ENCODE results near the gene PEX11G.
A peak's percentile ranks its signal among the peaks of the same experiment; 100 is the strongest.
"Not testable (repeated sequence)": the region's sequence is repeated elsewhere in the genome, so short reads cannot be mapped to it uniquely, and the experiment has no call there.

The PEX11G gene

DNA sequence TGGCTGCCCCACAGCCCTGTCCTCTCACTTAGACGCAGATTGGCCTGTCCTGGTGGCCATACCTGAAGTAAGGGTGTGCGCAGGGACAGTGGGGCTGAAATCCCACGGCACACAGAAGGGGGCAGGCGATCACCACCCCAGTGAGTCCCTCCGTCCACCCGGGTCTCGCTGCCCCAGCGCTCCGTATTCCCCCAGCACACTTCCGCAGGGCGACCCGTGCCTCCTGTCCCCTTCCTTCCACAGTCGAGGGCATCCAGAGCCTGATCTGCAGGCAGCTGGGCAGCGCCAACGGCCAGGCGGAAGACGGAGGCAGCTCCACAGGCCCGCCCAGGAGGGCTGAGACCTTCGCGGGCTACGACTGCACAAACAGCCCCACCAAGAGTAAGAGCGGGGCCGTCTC is 25.3 kb downstream of the PEX11G start:
- DNase-seq: no peak

DNA sequence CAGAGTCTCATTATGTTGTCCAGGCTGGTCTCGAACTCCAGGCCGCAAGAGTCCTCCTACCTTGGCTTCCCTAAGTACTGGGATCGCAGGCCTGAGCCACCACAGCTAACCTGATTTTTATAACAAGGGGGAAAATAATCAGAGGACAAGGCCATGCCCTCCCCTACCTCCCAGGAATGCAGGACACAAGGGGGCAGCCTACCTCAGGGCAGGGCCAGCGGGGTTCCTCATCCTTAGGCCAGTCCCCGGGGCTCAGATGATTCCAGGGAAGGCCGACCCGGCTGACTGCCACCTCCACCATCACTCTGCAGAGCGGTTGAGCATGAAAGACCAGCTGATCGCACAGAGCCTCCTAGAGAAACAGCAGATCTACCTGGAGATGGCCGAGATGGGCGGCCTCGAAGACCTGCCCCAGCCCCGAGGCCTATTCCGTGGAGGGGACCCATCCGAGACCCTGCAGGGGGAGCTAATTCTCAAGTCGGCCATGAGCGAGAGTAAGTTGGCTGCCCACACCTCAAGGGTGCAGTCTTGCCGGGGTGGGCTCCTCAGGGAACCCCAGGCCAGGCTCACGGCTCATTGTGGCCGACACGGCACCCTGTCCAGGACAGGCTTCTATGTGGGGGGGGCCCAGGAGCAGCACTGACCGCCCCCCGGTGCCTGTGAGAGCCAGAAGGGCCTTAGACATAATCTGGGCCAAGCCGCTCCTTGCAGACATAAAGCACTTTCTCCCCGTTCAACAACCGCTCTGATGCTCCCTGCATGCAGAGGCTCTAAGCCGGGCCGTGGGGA is 26.8 kb downstream of the PEX11G start:
- no peak for DNase-seq

DNA sequence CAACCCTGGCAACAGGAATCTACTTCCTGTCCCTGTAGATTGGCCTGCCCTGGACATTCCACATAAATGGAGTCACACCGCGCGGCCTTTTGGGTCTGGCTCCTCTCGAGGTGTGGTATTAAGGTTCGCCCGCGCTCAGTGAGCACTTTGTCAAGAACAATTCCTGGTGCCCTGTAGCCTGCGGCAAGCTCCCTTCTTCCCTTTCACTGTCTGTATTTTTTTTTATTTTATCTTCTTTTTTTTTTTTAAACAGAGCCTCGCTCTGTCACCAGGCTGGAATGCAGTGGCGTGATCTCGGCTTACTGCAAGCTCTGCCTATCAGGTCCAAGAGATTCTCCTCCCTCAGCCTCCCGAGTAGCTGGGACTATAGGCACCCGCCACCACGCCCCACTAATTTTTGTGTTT is 28.3 kb downstream of the PEX11G start:
- DNase-seq: no peak

DNA sequence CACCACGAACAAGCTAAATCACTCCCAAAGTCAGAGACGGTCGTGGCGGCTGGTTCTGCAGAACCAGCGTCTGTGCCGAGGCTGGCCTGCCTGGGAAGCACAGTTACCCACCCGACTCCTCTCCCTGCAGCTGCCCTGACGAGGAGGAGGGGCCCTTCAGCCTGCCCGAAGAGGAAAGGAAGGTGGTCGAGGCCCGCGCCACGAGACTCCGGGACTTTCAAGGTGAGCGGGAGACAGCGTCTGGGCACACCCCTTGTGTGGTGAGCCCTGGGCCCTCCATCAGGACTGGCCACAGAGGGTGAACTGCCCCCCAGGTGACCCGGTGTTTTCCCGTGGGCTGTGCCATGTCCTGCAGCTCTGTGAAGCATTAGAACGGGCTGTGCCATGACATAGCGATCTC is 29.1 kb downstream of the PEX11G start:
- DNase-seq: no peak

DNA sequence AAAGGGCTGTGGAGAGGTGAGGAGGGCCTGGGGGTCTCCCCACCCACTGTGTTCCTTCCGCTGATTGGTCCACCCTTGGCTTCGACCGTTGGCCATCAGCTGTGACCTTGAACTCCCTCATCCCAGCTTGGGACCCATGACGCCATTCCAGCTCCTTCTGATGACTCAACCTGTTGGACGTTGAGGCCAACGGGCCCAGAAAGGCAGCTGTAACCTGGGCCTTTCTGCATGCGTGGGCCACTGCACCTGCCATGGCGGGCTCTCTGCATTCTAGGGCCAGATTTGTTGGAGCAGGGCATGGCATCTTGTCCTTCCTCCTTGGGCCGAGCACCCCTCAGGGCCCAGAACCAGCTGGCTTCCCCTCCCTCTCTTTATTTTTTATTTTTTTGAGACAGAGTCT is 30.2 kb downstream of the PEX11G start:
- no peak for DNase-seq

DNA sequence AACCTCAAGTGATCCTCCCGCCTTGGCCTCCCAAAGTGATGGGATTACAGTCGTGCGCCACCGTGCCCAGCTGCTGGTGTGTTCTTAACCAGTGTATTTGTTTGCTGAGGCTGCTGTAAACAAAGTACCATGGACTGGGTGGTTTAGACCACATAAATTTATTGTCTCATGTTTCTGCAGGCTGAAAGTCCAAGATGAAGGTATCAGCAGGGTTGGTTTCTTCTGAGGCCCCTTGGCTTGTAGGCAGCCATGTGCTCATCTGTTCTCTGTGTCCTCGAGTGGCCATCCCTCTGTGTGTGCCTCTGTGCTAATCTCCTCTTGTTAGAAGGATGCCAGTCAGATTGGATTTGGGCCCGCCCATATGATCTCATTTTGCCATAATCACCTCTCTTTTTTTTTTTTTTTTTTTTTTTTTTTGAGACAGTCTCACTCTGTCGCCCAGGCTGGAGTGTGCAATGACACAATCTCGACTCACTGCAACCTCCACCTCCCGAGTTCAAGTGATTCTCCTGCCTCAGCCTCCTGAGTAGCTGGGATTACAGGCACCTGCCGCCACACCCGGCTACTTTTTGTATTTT is 31.8 kb downstream of the PEX11G start:
- peak; percentile 5 for DNase-seq

DNA sequence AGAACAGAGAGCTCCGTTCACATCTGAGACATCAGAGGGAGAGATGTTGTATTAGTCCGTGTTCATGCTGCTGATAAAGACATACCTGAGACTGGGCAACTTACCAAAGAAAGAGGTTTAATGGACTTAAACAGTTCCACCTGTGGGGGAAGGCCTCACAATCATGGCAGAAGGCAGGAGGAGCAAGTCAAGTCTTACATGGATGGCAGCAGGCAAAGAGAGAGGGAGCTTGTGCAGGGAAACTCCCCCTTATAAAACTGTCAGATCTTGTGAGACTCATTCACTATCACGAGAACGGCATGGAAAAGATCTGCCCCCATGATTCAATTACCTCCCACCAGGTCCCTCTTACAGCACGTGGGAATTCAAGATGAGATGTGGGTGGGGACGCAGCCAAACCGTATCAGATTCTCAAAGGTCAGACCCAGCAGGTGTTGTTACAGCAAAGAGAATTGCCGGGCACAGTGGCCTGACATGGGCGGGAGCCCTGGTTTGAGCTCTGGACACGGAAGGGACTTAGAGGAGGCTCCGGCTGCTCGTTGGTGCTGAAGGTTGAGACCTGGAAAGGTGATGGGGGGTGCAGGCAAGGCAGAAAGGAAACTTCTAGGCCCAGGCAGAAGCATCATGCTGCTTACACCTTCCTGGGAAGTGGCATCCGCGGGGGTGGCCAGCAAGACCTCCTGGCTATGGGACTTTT is 33.1 kb downstream of the PEX11G start:
- DNase-seq: no peak

DNA sequence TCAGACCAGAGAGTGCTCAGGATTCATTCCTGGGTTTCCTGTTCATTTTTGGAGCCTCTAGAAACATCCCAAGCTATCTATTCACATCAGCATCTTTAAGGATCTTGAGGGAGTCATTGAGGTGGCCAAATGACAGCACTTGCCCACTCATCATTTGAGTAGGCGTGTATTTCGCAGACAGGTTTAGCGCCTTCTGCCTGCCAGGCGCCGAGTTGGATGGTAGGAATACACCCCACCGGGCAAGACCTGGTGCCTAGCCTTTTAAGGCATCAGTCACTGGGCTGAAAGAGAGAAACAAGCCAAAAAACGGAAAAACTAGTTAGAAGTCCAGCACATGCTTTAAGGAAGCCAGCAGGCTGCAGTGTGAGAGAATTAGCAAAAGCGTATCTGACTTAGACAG is 33.8 kb downstream of the PEX11G start:
- no peak for DNase-seq

DNA sequence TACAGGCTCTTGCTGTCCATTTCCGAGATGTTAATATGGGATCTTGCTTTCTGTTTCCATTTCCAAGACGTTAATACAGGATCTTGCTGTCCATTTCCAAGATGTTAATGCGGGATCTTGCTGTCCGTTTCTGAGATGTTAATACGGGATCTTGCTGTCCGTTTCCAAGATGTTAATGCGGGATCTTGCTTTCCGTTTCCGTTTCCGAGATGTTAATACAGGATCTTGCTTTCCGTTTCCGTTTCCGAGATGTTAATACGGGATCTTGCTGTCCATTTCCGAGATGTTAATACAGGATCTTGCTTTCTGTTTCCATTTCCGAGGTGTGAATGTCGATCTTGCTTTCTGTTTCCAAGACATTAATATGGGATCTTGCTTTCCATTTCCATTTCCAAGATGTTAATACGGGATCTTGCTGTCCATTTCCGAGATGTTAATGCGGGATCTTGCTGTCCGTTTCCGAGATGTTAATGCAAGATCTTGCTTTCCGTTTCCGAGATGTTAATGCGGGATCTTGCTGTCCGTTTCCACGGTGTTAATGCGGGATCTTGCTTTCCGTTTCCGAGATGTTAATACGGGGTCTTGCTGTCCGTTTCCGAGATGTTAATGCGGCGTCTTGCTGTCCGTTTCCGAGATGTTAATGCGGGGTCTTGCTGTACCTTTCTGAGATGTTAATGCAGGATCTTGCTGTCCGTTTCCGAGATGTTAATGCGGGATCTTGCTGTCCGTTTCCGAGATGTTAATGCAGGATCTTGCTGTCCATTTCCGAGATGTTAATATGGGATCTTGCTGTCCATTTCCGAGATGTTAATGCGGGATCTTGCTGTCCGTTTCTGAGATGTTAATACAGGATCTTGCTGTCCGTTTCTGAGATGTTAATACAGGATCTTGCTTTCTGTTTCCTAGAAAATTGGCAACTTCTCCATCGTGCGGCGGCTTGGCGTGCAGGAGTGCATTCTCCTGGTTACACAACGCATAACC is 38.3 kb downstream of the PEX11G start:
- no peak for DNase-seq

DNA sequence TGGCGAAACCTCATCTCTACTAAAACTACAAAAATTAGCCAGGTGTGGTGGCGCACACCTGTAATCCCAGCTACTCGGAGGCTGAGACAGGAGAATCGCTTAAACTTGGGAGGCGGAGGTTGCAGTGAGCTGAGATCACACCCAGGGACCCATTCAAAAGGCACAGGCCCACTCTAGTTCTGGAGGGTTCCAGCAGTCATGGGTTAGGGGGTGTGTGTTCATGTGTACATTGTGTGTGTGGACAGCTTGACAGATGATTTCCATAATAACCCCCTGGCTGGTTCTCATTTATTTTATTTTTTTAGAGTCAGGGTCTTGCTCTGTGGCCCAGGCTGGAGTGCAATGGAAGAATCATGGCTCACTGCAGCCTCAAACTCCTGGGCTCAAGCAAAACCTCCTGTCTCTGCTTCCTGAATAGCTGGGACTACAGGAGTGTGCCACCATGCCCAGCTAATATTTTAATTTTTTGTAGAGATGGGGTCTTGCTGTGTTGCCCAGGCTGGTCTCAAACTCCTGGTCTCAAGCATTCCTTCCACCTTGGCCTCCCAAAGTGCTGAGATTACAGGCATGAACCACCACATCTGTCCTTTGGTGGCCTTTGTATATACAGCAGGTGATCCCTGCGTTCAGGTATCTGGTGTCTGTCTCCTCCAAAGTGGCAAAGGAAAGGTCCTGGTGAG is 39.3 kb downstream of the PEX11G start:
- DNase-seq: not testable (repeated sequence)

DNA sequence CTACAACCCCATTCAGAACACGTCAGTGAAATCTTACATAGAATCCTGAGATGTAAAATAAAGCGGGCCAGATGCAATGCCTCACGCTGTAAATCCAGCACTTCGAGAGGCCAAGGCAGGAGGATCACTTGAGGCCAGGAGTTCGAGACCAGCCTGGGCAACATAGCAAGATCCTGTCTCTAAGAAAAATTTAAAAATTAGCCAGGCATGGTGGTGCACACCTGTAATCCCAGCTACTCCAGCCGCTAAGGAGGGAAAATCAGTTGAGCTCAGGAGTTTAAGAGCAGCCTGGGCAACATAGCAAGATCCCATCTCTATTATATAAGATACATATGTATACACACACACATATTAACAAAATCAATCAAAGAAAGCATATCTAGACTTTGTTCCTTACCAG is 41.2 kb downstream of the PEX11G start:
- no peak for DNase-seq

DNA sequence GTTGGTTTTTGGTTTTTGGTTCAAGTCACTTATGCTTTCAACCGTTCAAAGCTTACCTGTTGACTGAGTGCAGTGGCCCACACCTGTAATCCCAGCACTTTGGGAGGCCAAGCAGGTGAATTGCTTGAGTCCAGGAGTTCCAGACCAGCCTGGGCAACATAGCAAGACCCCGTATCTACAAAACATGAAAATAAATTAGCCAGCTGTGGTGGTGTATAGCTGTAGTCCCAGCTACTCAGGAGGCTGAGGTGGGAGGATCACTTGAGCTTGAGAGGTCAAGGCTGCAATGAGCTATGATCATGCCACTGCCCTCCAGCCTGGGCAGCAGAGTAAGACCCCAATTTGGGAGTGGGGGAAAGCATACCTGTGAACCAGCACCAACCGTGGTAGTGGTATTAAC is 43.7 kb downstream of the PEX11G start:
- DNase-seq: no peak

DNA sequence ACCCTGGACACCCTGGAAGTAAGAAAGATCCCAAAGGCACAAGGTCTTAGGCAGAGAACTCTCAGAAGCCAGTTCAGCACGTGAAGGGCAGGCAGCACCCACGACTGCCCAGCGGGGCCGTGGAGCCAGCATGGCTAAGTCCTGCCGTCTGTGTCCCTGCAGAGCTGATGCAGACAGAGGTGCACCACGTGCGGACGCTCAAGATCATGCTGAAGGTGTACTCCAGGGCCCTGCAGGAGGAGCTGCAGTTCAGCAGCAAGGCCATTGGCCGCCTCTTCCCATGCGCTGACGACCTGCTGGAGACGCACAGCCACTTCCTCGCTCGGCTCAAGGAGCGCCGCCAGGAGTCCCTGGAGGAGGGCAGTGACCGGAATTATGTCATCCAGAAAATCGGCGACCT is 44.8 kb downstream of the PEX11G start:
- DNase-seq: no peak

DNA sequence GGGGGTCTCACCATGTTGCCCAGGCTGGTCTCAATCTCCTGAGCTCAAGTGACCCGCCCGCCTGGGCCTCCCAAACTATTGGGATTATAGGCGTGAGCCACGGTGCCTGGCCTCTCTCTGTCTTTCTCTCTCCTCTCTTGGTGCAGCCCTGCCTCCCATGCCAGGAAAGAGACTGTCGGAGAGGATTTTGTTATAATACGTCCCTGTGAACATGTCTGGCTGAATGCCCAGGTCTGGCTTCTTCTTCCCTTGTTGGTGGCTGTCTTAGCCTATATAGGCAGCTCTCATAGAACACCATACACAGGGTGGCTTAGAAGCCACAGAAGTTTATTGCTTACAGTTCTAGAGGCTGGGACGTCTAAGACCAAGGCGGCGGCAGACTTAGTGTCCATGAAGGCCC is 46.4 kb downstream of the PEX11G start:
- no peak for DNase-seq

DNA sequence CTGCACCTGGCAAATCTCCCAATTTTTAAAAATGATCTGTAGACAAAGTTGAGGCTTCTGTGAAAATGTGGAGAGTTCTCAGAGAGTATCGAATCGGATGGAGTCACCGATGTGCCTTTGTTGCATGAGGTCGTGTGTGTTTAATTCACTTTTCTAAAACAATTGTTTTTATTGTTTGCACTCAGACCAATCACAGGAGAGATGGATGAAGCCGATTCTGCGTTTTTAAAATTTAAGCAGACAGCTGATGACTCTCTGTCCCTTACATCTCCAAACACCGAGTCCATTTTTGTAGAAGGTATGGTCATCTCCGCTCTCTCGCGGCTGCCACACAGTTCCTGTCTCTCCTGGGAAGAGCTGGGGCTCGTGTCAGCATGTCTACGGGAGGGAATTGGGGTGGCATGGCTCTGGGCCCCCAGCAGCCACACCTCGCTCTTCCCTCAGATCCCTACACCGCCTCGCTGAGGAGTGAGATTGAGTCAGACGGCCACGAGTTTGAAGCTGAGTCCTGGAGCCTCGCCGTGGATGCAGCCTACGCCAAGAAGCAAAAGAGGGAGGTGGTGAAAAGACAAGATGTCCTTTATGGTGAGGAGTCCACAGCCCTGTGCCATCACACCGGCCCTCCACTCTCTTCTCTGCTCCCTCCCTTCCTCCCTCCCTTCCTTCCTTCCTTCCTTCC is 47.2 kb downstream of the PEX11G start:
- no peak for DNase-seq

DNA sequence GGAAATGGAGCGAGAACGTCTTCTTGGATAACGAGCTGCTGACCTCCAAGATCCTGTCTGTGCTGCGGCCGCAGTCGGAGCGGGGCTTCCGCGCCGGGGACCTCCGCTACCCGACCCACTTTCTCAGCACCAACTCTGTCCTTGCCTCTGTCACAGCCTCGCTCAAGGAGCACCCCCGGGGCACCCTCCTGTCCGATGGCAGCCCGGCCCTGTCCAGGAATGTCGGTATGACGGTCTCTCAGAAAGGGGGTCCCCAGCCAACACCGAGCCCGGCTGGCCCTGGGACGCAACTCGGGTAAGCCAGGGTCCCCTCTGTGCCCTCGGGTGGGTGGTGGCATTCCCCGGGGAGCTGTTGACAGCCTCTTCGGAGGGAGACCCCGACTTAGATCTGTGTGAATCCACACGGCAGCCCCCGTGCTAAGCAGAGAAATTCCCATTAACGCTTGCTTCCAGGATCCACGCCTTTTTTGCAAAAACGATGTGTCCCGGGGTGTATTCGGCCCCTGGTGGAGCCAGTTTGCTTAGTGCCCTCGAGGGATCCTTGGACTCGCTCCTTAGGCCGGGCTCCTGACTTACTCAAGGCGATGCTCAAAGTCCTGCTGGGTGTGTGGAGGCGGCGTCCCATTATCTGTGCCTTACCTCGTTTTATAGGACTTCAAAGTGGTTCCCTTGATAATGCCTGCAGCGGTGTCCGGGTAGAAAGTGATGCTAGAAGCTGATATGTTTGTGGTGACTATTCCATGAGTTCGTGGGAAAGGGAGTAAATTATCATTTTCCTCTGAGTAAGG is 48.5 kb downstream of the PEX11G start:
- DNase-seq: no peak

DNA sequence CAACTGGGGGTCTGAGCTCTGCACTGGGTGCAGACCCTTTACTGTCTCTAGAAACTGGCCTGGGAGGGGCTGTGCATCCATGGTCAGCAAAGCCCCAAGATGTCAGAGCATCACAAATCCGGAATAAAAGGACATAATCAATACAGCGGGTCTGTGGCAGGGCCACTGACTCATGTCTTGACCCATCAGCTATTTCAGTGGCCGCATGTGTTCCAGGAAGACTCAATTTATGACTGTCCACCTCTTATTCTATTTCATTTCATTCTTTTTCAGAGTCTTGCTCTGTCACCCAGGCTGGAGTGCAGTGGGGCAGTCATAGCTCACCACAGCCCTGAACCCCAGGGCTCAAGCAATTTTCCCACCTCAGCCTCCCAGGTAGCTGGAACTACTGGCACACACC is 53.2 kb downstream of the PEX11G start:
- DNase-seq: no peak

DNA sequence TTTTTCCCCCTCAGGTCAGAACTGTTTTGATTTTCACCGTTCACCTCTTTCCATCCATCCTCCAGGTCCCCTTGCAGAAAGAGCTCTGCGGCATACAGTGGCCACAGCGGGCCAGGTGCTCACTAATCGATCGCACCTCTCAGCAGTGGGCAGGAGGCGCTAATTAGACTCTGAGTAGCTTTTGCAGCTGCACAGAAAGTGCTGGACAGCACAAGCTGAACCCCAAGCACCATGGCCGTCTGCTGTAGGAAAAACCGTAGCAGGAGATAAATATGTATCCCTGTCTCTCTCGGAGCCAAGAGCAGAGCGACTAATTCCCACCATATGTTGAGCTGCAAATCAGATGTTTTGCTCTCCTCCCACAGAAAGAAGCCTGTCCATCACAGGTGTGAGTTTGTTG is 54.4 kb downstream of the PEX11G start:
- DNase-seq: no peak

DNA sequence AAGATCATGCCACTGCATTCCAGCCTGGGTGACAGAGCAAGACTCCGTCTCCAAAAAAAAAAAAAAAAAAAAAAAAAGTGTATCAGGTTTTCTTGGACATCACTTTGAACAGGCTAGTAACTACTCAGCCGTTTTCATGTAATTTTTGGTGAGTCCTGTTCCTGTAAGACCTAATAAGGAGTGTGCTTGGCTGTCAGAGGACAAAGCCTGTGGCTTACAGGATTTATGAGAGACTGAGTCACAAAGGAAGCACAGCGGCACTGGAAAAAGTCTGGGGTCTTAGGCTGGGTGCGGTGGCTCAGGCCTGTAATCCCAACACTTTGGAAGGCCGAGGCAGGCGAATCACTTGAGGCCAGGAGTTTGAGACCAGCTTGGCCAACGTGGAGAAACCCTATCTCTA is 55.4 kb downstream of the PEX11G start:
- DNase-seq: peak; percentile 66

DNA sequence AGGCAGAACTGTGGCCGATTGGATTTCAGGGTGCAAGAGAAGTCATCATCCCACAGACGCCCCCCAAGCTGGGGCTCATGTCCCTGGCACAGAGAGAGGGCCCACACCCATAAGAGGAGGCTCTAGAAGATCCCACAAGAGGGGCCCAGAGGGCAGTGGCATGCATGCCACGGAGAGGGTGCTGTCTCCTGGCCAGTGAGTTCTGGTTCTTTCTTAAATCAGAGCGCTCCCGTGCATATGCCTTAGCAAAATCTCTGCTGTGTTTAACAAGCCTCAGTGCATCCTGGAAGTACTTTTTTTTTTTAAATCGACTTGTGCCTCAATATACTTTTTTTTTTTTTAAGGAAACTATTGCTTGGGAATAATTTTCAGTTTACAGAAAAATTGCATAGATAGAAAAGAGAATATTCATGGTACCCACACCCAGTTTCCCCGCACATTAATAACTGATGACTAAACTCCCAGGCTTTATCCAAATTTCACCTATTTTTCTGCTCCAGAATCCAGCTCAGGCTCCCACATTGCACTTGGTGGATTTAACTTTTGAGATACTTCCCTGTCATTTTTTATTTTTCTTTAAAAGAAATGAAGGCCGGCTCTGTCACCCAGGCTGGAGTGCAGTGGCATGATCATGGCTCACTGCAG is 59.1 kb downstream of the PEX11G start:
- DNase-seq: no peak
